Lung (tissue), 12 donors: Measurements from ENCODE around the gene CDKAL1. TPM values are rescaled to one million over a fixed set of nuclear protein-coding genes. Genes with fewer than 3 reads are reported as not detected.

Experiments
- ATAC-seq: fragments of 200-7000 bp; cut with Tn5 transposase; one replicate; pipeline ENCODE4 v1.9.1; 2020; ENCODE audit warnings: moderate number of reproducible peaks; ENCODE audit not compliant: insufficient read depth, low FRiP score
- DNase-seq, 3 donors: peaks; one replicate each; pipeline ENCODE4 v3.0.0-alpha.2; 2013 to 2017
- H3K27ac ChIP-seq, 2 donors: one replicate each; pipeline ENCODE4 v1.5.1; 2013; ENCODE audit warnings: mild to moderate bottlenecking in 2 of 2, moderate library complexity in 2 of 2, control low read depth in 1 of 2, inconsistent platforms in 1 of 2, low read depth in 1 of 2, low read length in 1 of 2
- H3K27me3 ChIP-seq, 3 donors: one replicate each; pipeline ENCODE4 v1.5.1; 2013; ENCODE audit warnings: low read length in 2 of 3; ENCODE audit not compliant: control insufficient read depth in 3 of 3, insufficient read depth in 3 of 3
- H3K36me3 ChIP-seq, 4 donors: one replicate each; pipeline ENCODE4 v1.5.1; 2013; ENCODE audit warnings: low read length in 4 of 4, mild to moderate bottlenecking in 1 of 4, moderate library complexity in 1 of 4; ENCODE audit not compliant: control insufficient read depth in 4 of 4, insufficient read depth in 4 of 4
- H3K4me1 ChIP-seq, 5 donors: one replicate each; pipeline ENCODE4 v1.5.1; 2013; ENCODE audit warnings: low read length in 5 of 5, mild to moderate bottlenecking in 2 of 5, moderate library complexity in 1 of 5; ENCODE audit not compliant: control insufficient read depth in 5 of 5, insufficient read depth in 5 of 5
- H3K4me3 ChIP-seq: one replicate; pipeline ENCODE4 v1.5.1; 2013; ENCODE audit warnings: mild to moderate bottlenecking, control low read depth, moderate library complexity
- H3K9ac ChIP-seq, 2 donors: one replicate each; pipeline ENCODE4 v1.5.1; 2013; ENCODE audit warnings: low read length in 2 of 2, control low read depth in 1 of 2; ENCODE audit not compliant: insufficient read depth in 1 of 2
- H3K9me3 ChIP-seq, 4 donors: one replicate each; pipeline ENCODE4 v1.5.1; 2013; ENCODE audit warnings: low read length in 3 of 4, mild to moderate bottlenecking in 1 of 4, moderate library complexity in 1 of 4; ENCODE audit not compliant: control insufficient read depth in 4 of 4, insufficient read depth in 3 of 4
- CTCF ChIP-seq: IDR thresholded peaks from 2 replicates; pipeline ENCODE4 v1.5.1; 2012; ENCODE audit warnings: mild to moderate bottlenecking; ENCODE audit errors: control extremely low read depth, extremely low read depth
- WGBS, 2 donors: extraction: QIAGEN DNeasy Blood & Tissue Kit; methylation state at CpG; one replicate each; pipeline ENCODE4 v1.1.7; 2013; 5-methylcytosine and 5-hydroxymethylcytosine counted together
- polyA plus RNA-seq, 2 donors: library from polyadenylated mRNA; stranded (reverse); fragments of 200-250 nt; gene quantifications; one replicate each; pipeline ENCODE4 v1.2.1, GENCODE V29; 2013
- total RNA-seq, 2 donors: library from RNA; depleted of rRNA in 1 of 2; stranded (reverse); fragments of >200 nt in 1 of 2; gene quantifications; one replicate each; pipeline ENCODE4 v1.2.1, GENCODE V29; 2014 to 2021
- donor health status: control.
- donor health status: control.
- donor health status: Bipolar disorder and iron deficiency.
- donor health status: healthy.
- donor health status: DM: yes; HTN: yes; CAD: no.

The CDKAL1 gene
- total and polyA plus RNA-seq, 4 donors: 4.0 to 39.0 (median 10.0) TPM

GRCh38 chr6:20918868-20919267 is 384.6 kb downstream of the CDKAL1 start:
- 81 to 91% methylated on average over 2 of the region's 2 CpGs for WGBS, 2 donors
- H3K4me3 ChIP-seq: no peak overlapping the region
- H3K9me3 ChIP-seq: peaks cover 0 to 2% (median 0%) of the 10 kb centered on the region in 4 donors
- H3K27ac ChIP-seq: no peak overlapping the region
- no peaks in the 10 kb centered on the region for H3K27me3 ChIP-seq
- peaks cover 0 to 24% (median 0%) of the 10 kb centered on the region in 5 donors for H3K4me1 ChIP-seq
- no peak for TF ChIP-seq CTCF
- no peak for ATAC-seq
- DNase-seq: no peak
- no peaks in the 10 kb centered on the region for H3K36me3 ChIP-seq
- no peak overlapping the region for H3K9ac ChIP-seq

GRCh38 chr6:20919677-20920385 is 385.6 kb downstream of the CDKAL1 start:
- no peak for TF ChIP-seq CTCF
- ATAC-seq (no peak), DNase-seq (peak in 1 of 3 donors; percentile 25)
- Histone ChIP-seq H3K4me1 (peaks cover 0 to 24% (median 0%) of the 10 kb centered on the region in 5 donors), H3K9me3 (peaks cover 0 to 2% (median 0%) of the 10 kb centered on the region in 4 donors), H3K4me3 (no peak overlapping the region), H3K27me3 (no peaks in the 10 kb centered on the region), H3K9ac (no peak overlapping the region), H3K27ac (no peak overlapping the region), H3K36me3 (no peaks in the 10 kb centered on the region)
- 86 to 92% methylated on average over 4 of the region's 4 CpGs for WGBS, 2 donors

GRCh38 chr6:20921578-20921977 is 387.3 kb downstream of the CDKAL1 start:
- peak in 2 of 3 donors; percentile 78 to 81 for DNase-seq
- no peaks in the 10 kb centered on the region for H3K36me3 ChIP-seq
- H3K9ac ChIP-seq: no peak overlapping the region
- H3K4me1 ChIP-seq: peaks cover 0 to 35% (median 0%) of the 10 kb centered on the region in 5 donors
- H3K27ac ChIP-seq: no peak overlapping the region
- H3K9me3 ChIP-seq: no peaks in the 10 kb centered on the region
- no peak for TF ChIP-seq CTCF
- no peaks in the 10 kb centered on the region for H3K27me3 ChIP-seq
- ATAC-seq: no peak
- 80 to 82% methylated on average over 2 of the region's 2 CpGs for WGBS, 2 donors
- no peak overlapping the region for H3K4me3 ChIP-seq
